ENCODE data around the gene HOXD11.

The HOXD11 gene

GRCh38 chr2:176148751-176149421 is 41.8 kb downstream of the HOXD11 start:
- no peak overlapping the region for H3K4me3 ChIP-seq (ENCODE audit: low read depth, low read length)
- DNase-seq (ENCODE audit: low read depth) = no peak
- TF ChIP-seq MYC (IDR thresholded peaks at IDR 0.05; ENCODE audit: low read depth, low read length) (no peak), MAX (IDR thresholded peaks at IDR 0.05; ENCODE audit: low read depth, low read length) (no peak), POLR2A (IDR thresholded peaks at IDR 0.05; ENCODE audit: extremely low read depth, insufficient read length) (no peak), CTCF (IDR thresholded peaks at IDR 0.05; ENCODE audit: low read depth, low read length) (no peak)

DNA sequence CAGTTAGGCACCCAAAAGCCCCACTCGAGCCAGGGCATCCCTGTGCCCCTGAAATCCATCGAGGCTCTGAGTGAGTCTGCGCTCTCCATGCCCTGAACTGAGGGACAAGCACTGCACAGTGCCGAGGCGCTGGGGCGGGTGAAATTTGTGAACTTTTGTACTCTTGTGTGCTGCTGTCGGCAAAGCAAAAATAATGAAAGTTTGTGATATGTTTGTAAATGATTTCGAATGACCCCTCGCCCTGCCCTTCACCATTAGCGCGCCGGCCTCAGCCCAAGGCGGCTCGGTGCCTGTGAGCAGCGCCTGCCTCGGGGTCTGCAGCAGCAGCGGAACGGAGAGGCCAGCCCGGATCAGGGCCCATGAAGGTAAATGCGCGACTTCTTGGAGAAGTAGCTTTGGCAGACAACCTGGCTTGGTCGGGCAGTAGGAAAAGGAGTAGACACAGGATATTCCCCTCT is 42.4 kb downstream of the HOXD11 start:
- no peak overlapping the region for H3K4me3 ChIP-seq (ENCODE audit: low read depth, low read length)
- TF ChIP-seq MAX (IDR thresholded peaks at IDR 0.05; ENCODE audit: low read depth, low read length) (no peak), MYC (IDR thresholded peaks at IDR 0.05; ENCODE audit: low read depth, low read length) (no peak), CTCF (IDR thresholded peaks at IDR 0.05; ENCODE audit: low read depth, low read length) (no peak), POLR2A (IDR thresholded peaks at IDR 0.05; ENCODE audit: extremely low read depth, insufficient read length) (no peak)
- DNase-seq (ENCODE audit: low read depth) = no peak

- TF ChIP-seq MYC (IDR thresholded peaks at IDR 0.05; ENCODE audit: low read depth, low read length) = no peak
- DNase-seq (ENCODE audit: low read depth) = no peak
- H3K4me3 ChIP-seq (ENCODE audit: low read depth, low read length) = no peak overlapping the region
Observed at GRCh38 chr2:176149939-176150583, 43.0 kb downstream of the HOXD11 start.

- no peak for DNase-seq (ENCODE audit: low read depth)
- H3K4me3 ChIP-seq (ENCODE audit: low read depth, low read length) = no peak overlapping the region
- no peak for TF ChIP-seq POLR2A (IDR thresholded peaks at IDR 0.05; ENCODE audit: extremely low read depth, insufficient read length)
- TF ChIP-seq MYC (IDR thresholded peaks at IDR 0.05; ENCODE audit: low read depth, low read length) = no peak
- no peak for TF ChIP-seq MAX (IDR thresholded peaks at IDR 0.05; ENCODE audit: low read depth, low read length)
- TF ChIP-seq CTCF (IDR thresholded peaks at IDR 0.05; ENCODE audit: low read depth, low read length) = no peak
Observed at GRCh38 chr2:176150584-176151441, 43.7 kb downstream of the HOXD11 start.

- DNase-seq (ENCODE audit: low read depth) = no peak
- no peak within 1 kb of the TSS for H3K4me3 ChIP-seq (ENCODE audit: low read depth, low read length)
- no peak for TF ChIP-seq POLR2A (IDR thresholded peaks at IDR 0.05; ENCODE audit: extremely low read depth, insufficient read length)
- no peak for TF ChIP-seq CTCF (IDR thresholded peaks at IDR 0.05; ENCODE audit: low read depth, low read length)
- TF ChIP-seq MYC (IDR thresholded peaks at IDR 0.05; ENCODE audit: low read depth, low read length) = no peak
- no peak for TF ChIP-seq MAX (IDR thresholded peaks at IDR 0.05; ENCODE audit: low read depth, low read length)
Observed at GRCh38 chr2:176151442-176152287, 44.6 kb downstream of the HOXD11 start, which contains the start of gene HOXD4. Gene HOXD4 (plus strand): TSS chr2:176151550. CDS start chr2:176151634, 84 bp downstream.
